ENCODE data around the gene TINAGL1.

DNA sequence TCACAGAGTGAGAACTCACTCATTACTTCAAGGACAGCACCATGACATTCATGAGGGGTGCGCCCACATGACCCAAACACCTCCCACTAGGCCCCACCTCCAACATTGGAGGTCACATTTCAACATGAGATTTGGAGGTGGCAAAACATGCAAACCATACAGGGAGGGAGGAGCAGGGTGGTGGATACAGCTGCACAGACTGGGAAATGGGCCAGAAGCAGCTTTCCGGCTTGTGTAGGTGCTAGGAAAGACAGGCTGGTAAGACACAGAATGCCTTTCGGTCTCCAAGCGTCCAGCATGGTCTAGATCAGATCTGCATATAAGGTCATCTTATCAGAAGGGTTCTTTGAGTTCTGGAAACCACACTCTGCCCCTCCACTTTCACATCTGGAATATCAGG, 35.1 kb upstream of the TINAGL1 start:
- TF ChIP-seq EZH2 (IDR thresholded peaks at IDR 0.05) = no peak
- no peak for TF ChIP-seq POLR2AphosphoS5 (IDR thresholded peaks at IDR 0.05; ENCODE audit: borderline replicate concordance, low read depth, low read length)
